SK-N-SH (cell line): Measurements from ENCODE around the gene CTTN. TPM values are rescaled to one million over a fixed set of nuclear protein-coding genes. Genes with fewer than 3 reads are reported as not detected.

Source experiments
- CTCF ChIA-PET: fragments of 300-600, 350-600 bp; formaldehyde crosslinking; extraction: SDS; loops from one replicate; lab custom pipeline; 2021; lab: Yijun Ruan, JAX
- POLR2A ChIA-PET: fragments of 350-600 bp; sonication (Branson Sonifier 250); formaldehyde crosslinking; extraction: SDS; loops from one replicate; lab custom pipeline; 2020; ENCODE audit warnings: antibody characterized with exemption, inconsistent platforms; lab: Yijun Ruan, JAX
- DNase-seq: peaks from one replicate; pipeline ENCODE4 v3.0.0; 2012
- H2AFZ ChIP-seq: fragments of 200-600 bp; sonication (generic); 2 replicates; pipeline ENCODE4 v1.8.1; 2016; ENCODE audit warnings: antibody characterized with exemption, mild to moderate bottlenecking, low read depth
- H3F3A ChIP-seq: fragments of 200-600 bp; sonication (generic); replicated peaks from 2 replicates; pipeline ENCODE3; 2016; ENCODE audit warnings: antibody characterized with exemption, mild to moderate bottlenecking; ENCODE audit not compliant: insufficient read depth
- H3K27ac ChIP-seq, 2 experiments: fragments of 200-500 bp in 1 of 2; fragments of 200-600 bp in 1 of 2; sonication (Bioruptor generic) in 1 of 2; sonication (generic), shearing (Covaris generic) in 1 of 2; 2 replicates each; pipeline versions ENCODE4 v1.5.1 to v1.6.1; 2014 to 2016; ENCODE audit warnings: low read depth in 2 of 2, inconsistent platforms in 1 of 2, low read length in 1 of 2, mild to moderate bottlenecking in 1 of 2, mixed read lengths in 1 of 2
- H3K27me3 ChIP-seq: fragments of 200-600 bp; sonication (generic), shearing (Covaris generic); 2 replicates; pipeline ENCODE4 v1.6.1; 2016; ENCODE audit warnings: mixed run types; ENCODE audit not compliant: insufficient read depth
- H3K36me3 ChIP-seq, 2 experiments: fragments of 200-500 bp in 1 of 2; fragments of 200-600 bp in 1 of 2; sonication (Bioruptor generic) in 1 of 2; sonication (generic) in 1 of 2; replicated peaks in 1 of 2; 2 replicates each; pipeline versions ENCODE3 to v1.5.1; 2014 to 2016; ENCODE audit warnings: low read length in 1 of 2, mild to moderate bottlenecking in 1 of 2; ENCODE audit not compliant: insufficient read depth in 2 of 2, control insufficient read depth in 1 of 2
- H3K4me1 ChIP-seq, 2 experiments: fragments of 200-500 bp in 1 of 2; fragments of 200-600 bp in 1 of 2; sonication (Bioruptor generic) in 1 of 2; sonication (generic), shearing (Covaris generic) in 1 of 2; 2 replicates each; pipeline versions ENCODE4 v1.5.1 to v1.6.1; 2014 to 2016; ENCODE audit warnings: low read depth in 1 of 2, low read length in 1 of 2, mixed run types in 1 of 2; ENCODE audit not compliant: insufficient read depth in 2 of 2, control insufficient read depth in 1 of 2
- H3K4me2 ChIP-seq: fragments of 200-600 bp; sonication (generic), shearing (Covaris generic); 2 replicates; pipeline ENCODE4 v1.6.1; 2017; ENCODE audit warnings: mixed run types
- H3K4me3 ChIP-seq, 2 experiments: fragments of 200-500 bp in 1 of 2; fragments of 200-600 bp in 1 of 2; sonication (Bioruptor generic) in 1 of 2; sonication (generic), shearing (Covaris generic) in 1 of 2; 2 replicates each; pipeline versions ENCODE4 v1.5.1 to v1.8.1; 2014 to 2016; ENCODE audit warnings: low read depth in 2 of 2, inconsistent platforms in 1 of 2, low read length in 1 of 2, mild to moderate bottlenecking in 1 of 2, mixed read lengths in 1 of 2, moderate library complexity in 1 of 2
- H3K79me2 ChIP-seq: fragments of 200-600 bp; sonication (generic); 2 replicates; pipeline ENCODE4 v1.8.1; 2017; ENCODE audit warnings: mild to moderate bottlenecking; ENCODE audit not compliant: insufficient read depth
- H3K9ac ChIP-seq: fragments of 200-600 bp; sonication (generic); 2 replicates; pipeline ENCODE4 v1.6.1; 2017; ENCODE audit warnings: mixed run types
- H3K9me2 ChIP-seq: fragments of 200-600 bp; sonication (generic); 2 replicates; pipeline ENCODE4 v1.6.1; 2017; ENCODE audit warnings: mixed run types
- H3K9me3 ChIP-seq: fragments of 200-600 bp; sonication (generic); 2 replicates; pipeline ENCODE4 v1.6.1; 2017; ENCODE audit warnings: mixed run types, mild to moderate bottlenecking, moderate library complexity
- H4K20me1 ChIP-seq: fragments of 200-600 bp; sonication (generic); 2 replicates; pipeline ENCODE4 v1.6.1; 2017; ENCODE audit warnings: mild to moderate bottlenecking, mixed run types; ENCODE audit not compliant: insufficient read depth
- CHD2 ChIP-seq: fragments of 150-350 bp; IDR thresholded peaks from 2 replicates; pipeline ENCODE4 v1.6.1; 2018; ENCODE audit warnings: low read length; ENCODE audit not compliant: partially characterized antibody
- ELF1 ChIP-seq: IDR thresholded peaks from 2 replicates; pipeline ENCODE4 v1.4.0; 2012
- EP300 ChIP-seq, 2 experiments: IDR thresholded peaks; 2 replicates each; pipeline versions ENCODE4 v1.4.0 to v1.6.1; 2012; ENCODE audit warnings: borderline replicate concordance in 1 of 2, low read depth in 1 of 2, low read length in 1 of 2
- FOSL2 ChIP-seq: IDR thresholded peaks from 2 replicates; pipeline ENCODE4 v1.4.0; 2012; ENCODE audit warnings: low read depth, mild to moderate bottlenecking, moderate library complexity, borderline replicate concordance
- GABPA ChIP-seq: IDR thresholded peaks from 2 replicates; pipeline ENCODE4 v1.4.0; 2012; ENCODE audit warnings: low read depth, mild to moderate bottlenecking
- GATA2 ChIP-seq: sonication (generic); formaldehyde crosslinking; IDR thresholded peaks from 2 replicates; pipeline ENCODE4 v1.5.0; 2020; ENCODE audit warnings: mild to moderate bottlenecking, missing genetic modification reagents
- JUND ChIP-seq: IDR thresholded peaks from 2 replicates; pipeline ENCODE4 v1.4.0; 2012
- MEF2A ChIP-seq: IDR thresholded peaks from 2 replicates; pipeline ENCODE4 v1.4.0; 2012; ENCODE audit warnings: low read depth, borderline replicate concordance
- POLR2AphosphoS5 ChIP-seq: IDR thresholded peaks from 2 replicates; pipeline ENCODE4 v1.6.1; 2012; ENCODE audit warnings: low read depth, low read length
- RCOR1 ChIP-seq: fragments of 150-350 bp; IDR thresholded peaks from 2 replicates; pipeline ENCODE4 v1.6.1; 2017; ENCODE audit warnings: antibody characterized with exemption, low read length
- RXRA ChIP-seq: IDR thresholded peaks from 2 replicates; pipeline ENCODE4 v1.4.0; 2012; ENCODE audit warnings: low read depth, mild to moderate bottlenecking, borderline replicate concordance
- SIN3A ChIP-seq: IDR thresholded peaks from 2 replicates; pipeline ENCODE4 v1.6.1; 2012; ENCODE audit warnings: low read depth, mild to moderate bottlenecking, low read length, moderate library complexity, borderline replicate concordance
- TCF12 ChIP-seq: IDR thresholded peaks from 2 replicates; pipeline ENCODE4 v1.4.0; 2012
- TEAD4 ChIP-seq: IDR thresholded peaks from 2 replicates; pipeline ENCODE4 v1.4.0; 2012; ENCODE audit warnings: mild to moderate bottlenecking, borderline replicate concordance; ENCODE audit not compliant: insufficient read depth
- USF1 ChIP-seq: IDR thresholded peaks from 2 replicates; pipeline ENCODE4 v1.4.0; 2012; ENCODE audit warnings: low read depth, borderline replicate concordance
- WGBS: methylation state at CpG from one replicate; pipeline ENCODE4 v1.1.6; 2017; ENCODE audit warnings: low lambda C conversion rate; 5-methylcytosine and 5-hydroxymethylcytosine counted together
- polyA plus RNA-seq, 3 experiments: library from polyadenylated mRNA; depleted of rRNA; stranded (reverse); fragments of >200 nt; gene quantifications; 2 replicates each; pipeline ENCODE4 v1.2.3, GENCODE V29; 2012
- TF ChIP-seq, protein P1 (sequence below): IDR thresholded peaks from 2 replicates; pipeline ENCODE4 v1.4.0; 2012; ENCODE audit warnings: low read depth, borderline replicate concordance
- TF ChIP-seq, protein P2 (sequence below): IDR thresholded peaks from 2 replicates; pipeline ENCODE4 v1.4.0; 2012; ENCODE audit warnings: low read depth
- TF ChIP-seq, protein P3 (sequence below): IDR thresholded peaks from 2 replicates; pipeline ENCODE4; 2012

The CTTN gene
- polyA plus RNA-seq, 1 of the 3 experiments (the other 2 are of a cell fraction): 243 TPM

GRCh38 chr11:70407121-70407520 lies 8.8 kb downstream of the CTTN start:
- Histone ChIP-seq H3K4me1 (peaks cover 0 to 5% of the 10 kb centered on the region in 2 experiments; a peak in 1 of 4 replicates), H3K9me3 (no peaks in the 10 kb centered on the region), H3K4me2 (no peak overlapping the region), H3K27me3 (no peaks in the 10 kb centered on the region), H3K36me3 (peaks cover 66 to 68% of the 10 kb centered on the region in 2 experiments), H3K9ac (no peak overlapping the region), H3K4me3 (no peak overlapping the region), H3K9me2 (no peaks in the 10 kb centered on the region), H3F3A (peaks cover 7% of the 10 kb centered on the region), H4K20me1 (peaks cover 77% of the 10 kb centered on the region), H2AFZ (no peak overlapping the region), H3K79me2 (peaks cover 97% of the 10 kb centered on the region), H3K27ac (no peak overlapping the region)
- DNase-seq: no peak
- 89% methylated on average over 13 of the region's 13 CpGs for WGBS
- POLR2A ChIA-PET: no interaction called here
- CTCF ChIA-PET: no interaction called here
- TF ChIP-seq CHD2 (no peak), GABPA (no peak), EP300 (IDR thresholded peaks at IDR 0.05; ENCODE audit: borderline replicate concordance in 1 of 2, low read depth in 1 of 2, low read length in 1 of 2) (no peak), RCOR1 (no peak), FOSL2 (no peak), TEAD4 (no peak), MEF2A (no peak), JUND (no peak), POLR2AphosphoS5 (no peak), GATA2 (CRISPR knock-in tag) (no peak), TCF12 (no peak), ELF1 (no peak), SIN3A (no peak), USF1 (no peak), RXRA (no peak)
- TF ChIP-seq, protein P1, sequence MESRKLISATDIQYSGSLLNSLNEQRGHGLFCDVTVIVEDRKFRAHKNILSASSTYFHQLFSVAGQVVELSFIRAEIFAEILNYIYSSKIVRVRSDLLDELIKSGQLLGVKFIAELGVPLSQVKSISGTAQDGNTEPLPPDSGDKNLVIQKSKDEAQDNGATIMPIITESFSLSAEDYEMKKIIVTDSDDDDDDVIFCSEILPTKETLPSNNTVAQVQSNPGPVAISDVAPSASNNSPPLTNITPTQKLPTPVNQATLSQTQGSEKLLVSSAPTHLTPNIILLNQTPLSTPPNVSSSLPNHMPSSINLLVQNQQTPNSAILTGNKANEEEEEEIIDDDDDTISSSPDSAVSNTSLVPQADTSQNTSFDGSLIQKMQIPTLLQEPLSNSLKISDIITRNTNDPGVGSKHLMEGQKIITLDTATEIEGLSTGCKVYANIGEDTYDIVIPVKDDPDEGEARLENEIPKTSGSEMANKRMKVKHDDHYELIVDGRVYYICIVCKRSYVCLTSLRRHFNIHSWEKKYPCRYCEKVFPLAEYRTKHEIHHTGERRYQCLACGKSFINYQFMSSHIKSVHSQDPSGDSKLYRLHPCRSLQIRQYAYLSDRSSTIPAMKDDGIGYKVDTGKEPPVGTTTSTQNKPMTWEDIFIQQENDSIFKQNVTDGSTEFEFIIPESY: no peak
- TF ChIP-seq, protein P2, sequence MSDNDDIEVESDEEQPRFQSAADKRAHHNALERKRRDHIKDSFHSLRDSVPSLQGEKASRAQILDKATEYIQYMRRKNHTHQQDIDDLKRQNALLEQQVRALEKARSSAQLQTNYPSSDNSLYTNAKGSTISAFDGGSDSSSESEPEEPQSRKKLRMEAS: no peak
- TF ChIP-seq, protein P3, sequence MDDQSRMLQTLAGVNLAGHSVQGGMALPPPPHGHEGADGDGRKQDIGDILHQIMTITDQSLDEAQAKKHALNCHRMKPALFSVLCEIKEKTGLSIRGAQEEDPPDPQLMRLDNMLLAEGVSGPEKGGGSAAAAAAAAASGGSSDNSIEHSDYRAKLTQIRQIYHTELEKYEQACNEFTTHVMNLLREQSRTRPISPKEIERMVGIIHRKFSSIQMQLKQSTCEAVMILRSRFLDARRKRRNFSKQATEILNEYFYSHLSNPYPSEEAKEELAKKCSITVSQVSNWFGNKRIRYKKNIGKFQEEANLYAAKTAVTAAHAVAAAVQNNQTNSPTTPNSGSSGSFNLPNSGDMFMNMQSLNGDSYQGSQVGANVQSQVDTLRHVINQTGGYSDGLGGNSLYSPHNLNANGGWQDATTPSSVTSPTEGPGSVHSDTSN: no peak
